ENCODE results near the gene CHAC2.
"Not testable (repeated sequence)": the region's sequence is repeated elsewhere in the genome, so short reads cannot be mapped to it uniquely, and the experiment has no call there.

The CHAC2 gene

GRCh38 chr2:53751728-53752127 is 15.9 kb upstream of the CHAC2 start:
- no peaks in the 10 kb centered on the region for H3K27me3 ChIP-seq (ENCODE audit: low read depth, low read length)
- no peaks in the 10 kb centered on the region for H3K9me3 ChIP-seq (ENCODE audit: control insufficient read depth in 1 of 2, low read length in 2 of 2)
- peaks cover 0 to 4% of the 10 kb centered on the region in 2 donors for H3K4me1 ChIP-seq (ENCODE audit: control insufficient read depth in 1 of 2, insufficient read depth in 2 of 2, low read length in 2 of 2)
- no peak overlapping the region for H3K4me3 ChIP-seq (ENCODE audit: low read depth in 1 of 2, low read length in 2 of 2)
- H3K36me3 ChIP-seq (ENCODE audit: control insufficient read depth in 1 of 2, insufficient read depth in 2 of 2, low read length in 2 of 2): peaks cover 10 to 14% of the 10 kb centered on the region in 2 donors
- no peak overlapping the region for H3K27ac ChIP-seq (ENCODE audit: low read length)

- Histone ChIP-seq H3K4me1 (ENCODE audit: control insufficient read depth in 1 of 2, insufficient read depth in 2 of 2, low read length in 2 of 2) (peaks cover 0 to 4% of the 10 kb centered on the region in 2 donors), H3K27me3 (ENCODE audit: low read depth, low read length) (no peaks in the 10 kb centered on the region), H3K4me3 (ENCODE audit: low read depth in 1 of 2, low read length in 2 of 2) (no peak overlapping the region), H3K27ac (ENCODE audit: low read length) (no peak overlapping the region), H3K36me3 (ENCODE audit: control insufficient read depth in 1 of 2, insufficient read depth in 2 of 2, low read length in 2 of 2) (peaks cover 9 to 20% of the 10 kb centered on the region in 2 donors), H3K9me3 (ENCODE audit: control insufficient read depth in 1 of 2, low read length in 2 of 2) (no peaks in the 10 kb centered on the region)
Observed at GRCh38 chr2:53752385-53752784, 15.2 kb upstream of the CHAC2 start.

GRCh38 chr2:53753041-53753440 is 14.6 kb upstream of the CHAC2 start:
- Histone ChIP-seq H3K9me3 (ENCODE audit: control insufficient read depth in 1 of 2, low read length in 2 of 2) (no peaks in the 10 kb centered on the region), H3K36me3 (ENCODE audit: control insufficient read depth in 1 of 2, insufficient read depth in 2 of 2, low read length in 2 of 2) (peaks cover 2 to 23% of the 10 kb centered on the region in 2 donors)

GRCh38 chr2:53755121-53755520 is 12.5 kb upstream of the CHAC2 start:
- H3K27ac ChIP-seq (ENCODE audit: low read length): no peak overlapping the region
- H3K9me3 ChIP-seq (ENCODE audit: control insufficient read depth in 1 of 2, low read length in 2 of 2): no peaks in the 10 kb centered on the region
- H3K27me3 ChIP-seq (ENCODE audit: low read depth, low read length): no peaks in the 10 kb centered on the region
- no peak overlapping the region for H3K4me3 ChIP-seq (ENCODE audit: low read depth in 1 of 2, low read length in 2 of 2)
- H3K4me1 ChIP-seq (ENCODE audit: control insufficient read depth in 1 of 2, insufficient read depth in 2 of 2, low read length in 2 of 2): peaks cover 0 to 3% of the 10 kb centered on the region in 2 donors
- H3K36me3 ChIP-seq (ENCODE audit: control insufficient read depth in 1 of 2, insufficient read depth in 2 of 2, low read length in 2 of 2): peaks cover 0 to 15% of the 10 kb centered on the region in 2 donors

More at GRCh38 chr2:53753041-53753440, 14.6 kb upstream of the CHAC2 start:
- no peaks in the 10 kb centered on the region for H3K27me3 ChIP-seq (ENCODE audit: low read depth, low read length)
- H3K4me3 ChIP-seq (ENCODE audit: low read depth in 1 of 2, low read length in 2 of 2): no peak overlapping the region
- no peak overlapping the region for H3K27ac ChIP-seq (ENCODE audit: low read length)
- peaks cover 0 to 4% of the 10 kb centered on the region in 2 donors for H3K4me1 ChIP-seq (ENCODE audit: control insufficient read depth in 1 of 2, insufficient read depth in 2 of 2, low read length in 2 of 2)

GRCh38 chr2:53756644-53757043 is 11.0 kb upstream of the CHAC2 start:
- H3K9me3 ChIP-seq (ENCODE audit: control insufficient read depth in 1 of 2, low read length in 2 of 2): no peaks in the 10 kb centered on the region
- no peak overlapping the region for H3K27ac ChIP-seq (ENCODE audit: low read length)
- no peaks in the 10 kb centered on the region for H3K4me1 ChIP-seq (ENCODE audit: control insufficient read depth in 1 of 2, insufficient read depth in 2 of 2, low read length in 2 of 2)
- H3K36me3 ChIP-seq (ENCODE audit: control insufficient read depth in 1 of 2, insufficient read depth in 2 of 2, low read length in 2 of 2): peaks cover 0 to 15% of the 10 kb centered on the region in 2 donors
- no peaks in the 10 kb centered on the region for H3K27me3 ChIP-seq (ENCODE audit: low read depth, low read length)
- no peak overlapping the region for H3K4me3 ChIP-seq (ENCODE audit: low read depth in 1 of 2, low read length in 2 of 2)

- not testable (repeated sequence) for H3K27me3 ChIP-seq (ENCODE audit: low read depth, low read length); H3K27ac ChIP-seq (ENCODE audit: low read length); H3K4me1 ChIP-seq (ENCODE audit: control insufficient read depth in 1 of 2, insufficient read depth in 2 of 2, low read length in 2 of 2); H3K4me3 ChIP-seq (ENCODE audit: low read depth in 1 of 2, low read length in 2 of 2); H3K9me3 ChIP-seq (ENCODE audit: control insufficient read depth in 1 of 2, low read length in 2 of 2)
- peaks cover 0 to 15% of the 10 kb centered on the region in 2 donors for H3K36me3 ChIP-seq (ENCODE audit: control insufficient read depth in 1 of 2, insufficient read depth in 2 of 2, low read length in 2 of 2)
Observed at GRCh38 chr2:53757206-53757605, 10.4 kb upstream of the CHAC2 start.

GRCh38 chr2:53765767-53766166 is 1.8 kb upstream of the CHAC2 start:
- no peak overlapping the region for H3K4me3 ChIP-seq (ENCODE audit: low read depth in 1 of 2, low read length in 2 of 2)
- no peak overlapping the region for H3K27ac ChIP-seq (ENCODE audit: low read length)

GRCh38 chr2:53768242-53768542 is 588 bp downstream of the CHAC2 start:
- Histone ChIP-seq H3K4me3 (ENCODE audit: low read depth in 1 of 2, low read length in 2 of 2) (peak overlapping the region; percentile 92 to 98), H3K27ac (ENCODE audit: low read length) (peak overlapping the region; percentile 85), H3K4me1 (ENCODE audit: control insufficient read depth in 1 of 2, insufficient read depth in 2 of 2, low read length in 2 of 2) (peaks cover 6 to 11% of the 10 kb centered on the region in 2 donors), H3K9me3 (ENCODE audit: control insufficient read depth in 1 of 2, low read length in 2 of 2) (no peaks in the 10 kb centered on the region), H3K36me3 (ENCODE audit: control insufficient read depth in 1 of 2, insufficient read depth in 2 of 2, low read length in 2 of 2) (peaks cover 0 to 2% of the 10 kb centered on the region in 2 donors), H3K27me3 (ENCODE audit: low read depth, low read length) (no peaks in the 10 kb centered on the region)

More at GRCh38 chr2:53765767-53766166, 1.8 kb upstream of the CHAC2 start:
- H3K9me3 ChIP-seq (ENCODE audit: control insufficient read depth in 1 of 2, low read length in 2 of 2): no peaks in the 10 kb centered on the region
- H3K27me3 ChIP-seq (ENCODE audit: low read depth, low read length): no peaks in the 10 kb centered on the region
- H3K36me3 ChIP-seq (ENCODE audit: control insufficient read depth in 1 of 2, insufficient read depth in 2 of 2, low read length in 2 of 2): peaks cover 0 to 6% of the 10 kb centered on the region in 2 donors
- peaks cover 6 to 11% of the 10 kb centered on the region in 2 donors for H3K4me1 ChIP-seq (ENCODE audit: control insufficient read depth in 1 of 2, insufficient read depth in 2 of 2, low read length in 2 of 2)

- Histone ChIP-seq H3K27me3 (ENCODE audit: low read depth, low read length) (no peaks in the 10 kb centered on the region), H3K4me3 (ENCODE audit: low read depth in 1 of 2, low read length in 2 of 2) (no peak overlapping the region), H3K36me3 (ENCODE audit: control insufficient read depth in 1 of 2, insufficient read depth in 2 of 2, low read length in 2 of 2) (no peaks in the 10 kb centered on the region), H3K27ac (ENCODE audit: low read length) (no peak overlapping the region), H3K4me1 (ENCODE audit: control insufficient read depth in 1 of 2, insufficient read depth in 2 of 2, low read length in 2 of 2) (peaks cover 6 to 11% of the 10 kb centered on the region in 2 donors), H3K9me3 (ENCODE audit: control insufficient read depth in 1 of 2, low read length in 2 of 2) (no peaks in the 10 kb centered on the region)
Observed at GRCh38 chr2:53769318-53769945, 1.8 kb downstream of the CHAC2 start.

- Histone ChIP-seq H3K36me3 (ENCODE audit: control insufficient read depth in 1 of 2, insufficient read depth in 2 of 2, low read length in 2 of 2) (no peaks in the 10 kb centered on the region), H3K27me3 (ENCODE audit: low read depth, low read length) (no peaks in the 10 kb centered on the region), H3K4me1 (ENCODE audit: control insufficient read depth in 1 of 2, insufficient read depth in 2 of 2, low read length in 2 of 2) (peaks cover 6 to 11% of the 10 kb centered on the region in 2 donors), H3K9me3 (ENCODE audit: control insufficient read depth in 1 of 2, low read length in 2 of 2) (no peaks in the 10 kb centered on the region), H3K4me3 (ENCODE audit: low read depth in 1 of 2, low read length in 2 of 2) (no peak overlapping the region), H3K27ac (ENCODE audit: low read length) (no peak overlapping the region)
Observed at GRCh38 chr2:53770264-53770663, 2.7 kb downstream of the CHAC2 start.

GRCh38 chr2:53777134-53777533 is 9.5 kb downstream of the CHAC2 start:
- H3K4me1 ChIP-seq (ENCODE audit: control insufficient read depth in 1 of 2, insufficient read depth in 2 of 2, low read length in 2 of 2): no peaks in the 10 kb centered on the region
- no peaks in the 10 kb centered on the region for H3K27me3 ChIP-seq (ENCODE audit: low read depth, low read length)
- H3K9me3 ChIP-seq (ENCODE audit: control insufficient read depth in 1 of 2, low read length in 2 of 2): no peaks in the 10 kb centered on the region
- no peak overlapping the region for H3K27ac ChIP-seq (ENCODE audit: low read length)
- no peak overlapping the region for H3K4me3 ChIP-seq (ENCODE audit: low read depth in 1 of 2, low read length in 2 of 2)
- no peaks in the 10 kb centered on the region for H3K36me3 ChIP-seq (ENCODE audit: control insufficient read depth in 1 of 2, insufficient read depth in 2 of 2, low read length in 2 of 2)

GRCh38 chr2:53778536-53779162 is 11.0 kb downstream of the CHAC2 start:
- H3K4me3 ChIP-seq (ENCODE audit: low read depth in 1 of 2, low read length in 2 of 2): no peak overlapping the region
- H3K9me3 ChIP-seq (ENCODE audit: control insufficient read depth in 1 of 2, low read length in 2 of 2): no peaks in the 10 kb centered on the region
- H3K4me1 ChIP-seq (ENCODE audit: control insufficient read depth in 1 of 2, insufficient read depth in 2 of 2, low read length in 2 of 2): peaks cover 0 to 9% of the 10 kb centered on the region in 2 donors
- H3K27ac ChIP-seq (ENCODE audit: low read length): no peak overlapping the region
- no peaks in the 10 kb centered on the region for H3K36me3 ChIP-seq (ENCODE audit: control insufficient read depth in 1 of 2, insufficient read depth in 2 of 2, low read length in 2 of 2)
- no peaks in the 10 kb centered on the region for H3K27me3 ChIP-seq (ENCODE audit: low read depth, low read length)
